GM19397 (cell line): ENCODE measurements around the gene WLS.
"Not testable (repeated sequence)": the region's sequence is repeated elsewhere in the genome, so short reads cannot be mapped to it uniquely, and the experiment has no call there.

Source experiments
- ATAC-seq: cut with Tn5 transposase; IDR thresholded peaks from one replicate; pipeline ENCODE4 v1.9.1; 2021; ENCODE audit warnings: mild to moderate bottlenecking, moderate library complexity; ENCODE audit not compliant: unreplicated experiment

Gene WLS

GRCh38 chr1:68201546-68202238, 30.6 kb downstream of the WLS start:
- ATAC-seq, result no peak

GRCh38 chr1:68199603-68200002, 32.7 kb downstream of the WLS start:
- ATAC-seq, result no peak

- ATAC-seq, result no peak
These were observed 33.6 kb downstream of the WLS start for GRCh38 chr1:68198752-68199151.

GRCh38 chr1:68197891-68198290, 34.4 kb downstream of the WLS start:
- ATAC-seq, result no peak

- ATAC-seq, result no peak
These were observed 34.9 kb downstream of the WLS start for GRCh38 chr1:68197461-68197860.

GRCh38 chr1:68196676-68197075, 35.6 kb downstream of the WLS start:
- no peak for ATAC-seq

GRCh38 chr1:68191717-68192116, 40.6 kb downstream of the WLS start:
- ATAC-seq, result no peak

GRCh38 chr1:68188644-68189340, 43.5 kb downstream of the WLS start:
- ATAC-seq, result no peak

- ATAC-seq, result peak; percentile 50
These were observed 44.2 kb downstream of the WLS start for GRCh38 chr1:68188060-68188538.

GRCh38 chr1:68185743-68186142, 46.6 kb downstream of the WLS start:
- no peak for ATAC-seq

GRCh38 chr1:68183895-68184294, 48.4 kb downstream of the WLS start:
- ATAC-seq, result no peak

- peak; percentile 47 for ATAC-seq
These were observed 51.2 kb downstream of the WLS start for GRCh38 chr1:68181165-68181556.

- peak; percentile 48 for ATAC-seq
These were observed 51.7 kb downstream of the WLS start for GRCh38 chr1:68180441-68181164.

- ATAC-seq, result peak; percentile 48
These were observed 53.4 kb downstream of the WLS start for GRCh38 chr1:68178821-68179490.

GRCh38 chr1:68175621-68176398, 56.5 kb downstream of the WLS start:
- no peak for ATAC-seq

GRCh38 chr1:68174738-68175113, 57.6 kb downstream of the WLS start:
- no peak for ATAC-seq

GRCh38 chr1:68173936-68174737, 58.2 kb downstream of the WLS start:
- no peak for ATAC-seq

GRCh38 chr1:68173283-68173935, 58.9 kb downstream of the WLS start:
- ATAC-seq, result no peak

GRCh38 chr1:68171795-68172194, 60.5 kb downstream of the WLS start:
- not testable (repeated sequence) for ATAC-seq
